Keratinocyte (primary cell): ENCODE results near the gene KCNC2. TPM values are rescaled to one million over a fixed set of nuclear protein-coding genes. Genes with fewer than 3 reads are reported as not detected.
A peak's percentile ranks its signal among the peaks of the same experiment; 100 is the strongest.

Source experiments
- DNase-seq: peaks from one replicate; pipeline ENCODE4 v3.0.0-alpha.2; 2011; ENCODE audit warnings: low read depth, missing footprints, low spot score
- FAIRE-seq: peaks from 2 replicates; lab custom pipeline; 2011; peaks lifted over from hg19 to GRCh38; lab: Jason Lieb, UNC
- H2AFZ ChIP-seq: 2 replicates; pipeline ENCODE4 v1.6.0; 2012; ENCODE audit warnings: low read length, control low read depth, inconsistent platforms; ENCODE audit not compliant: control insufficient read depth
- H3K27ac ChIP-seq: 2 replicates; pipeline ENCODE4 v1.5.1; 2011; ENCODE audit warnings: low read length; ENCODE audit not compliant: control insufficient read depth, insufficient read depth
- H3K27me3 ChIP-seq: 3 replicates; pipeline ENCODE4 v1.6.0; 2011; ENCODE audit warnings: low read length; ENCODE audit not compliant: control insufficient read depth, insufficient read depth; ENCODE audit errors: extremely low read depth
- H3K36me3 ChIP-seq, 2 experiments: 2 replicates in 1 of 2; 3 replicates in 1 of 2; pipeline ENCODE4 v1.5.1; 2011; ENCODE audit warnings: low read length in 2 of 2, mild to moderate bottlenecking in 1 of 2; ENCODE audit not compliant: control insufficient read depth in 2 of 2, insufficient read depth in 2 of 2; ENCODE audit errors: extremely low read depth in 1 of 2
- H3K4me1 ChIP-seq: 3 replicates; pipeline ENCODE4 v1.5.1; 2011; ENCODE audit warnings: low read length; ENCODE audit not compliant: control insufficient read depth, insufficient read depth; ENCODE audit errors: extremely low read depth
- H3K4me2 ChIP-seq: 3 replicates; pipeline ENCODE4 v1.6.0; 2011; ENCODE audit warnings: low read depth, low read length; ENCODE audit not compliant: control insufficient read depth, insufficient read depth; ENCODE audit errors: extremely low read depth
- H3K4me3 ChIP-seq, 3 experiments: fragments of 200-600 bp in 1 of 3; sonication (generic) in 1 of 3; 2 replicates in 2 of 3; 3 replicates in 1 of 3; pipeline ENCODE4 v1.5.1; 2011 to 2016; ENCODE audit warnings: low read length in 3 of 3, mild to moderate bottlenecking in 3 of 3, control low read depth in 2 of 3, inconsistent platforms in 1 of 3, low read depth in 1 of 3, mixed read lengths in 1 of 3, mixed run types in 1 of 3, moderate library complexity in 1 of 3; ENCODE audit not compliant: control insufficient read depth in 2 of 3, insufficient read depth in 2 of 3; ENCODE audit errors: extremely low read depth in 1 of 3
- H3K79me2 ChIP-seq: 2 replicates; pipeline ENCODE4 v1.6.0; 2012; ENCODE audit warnings: low read length; ENCODE audit not compliant: control insufficient read depth, insufficient read depth
- H3K9ac ChIP-seq: 3 replicates; pipeline ENCODE4 v1.6.0; 2011; ENCODE audit warnings: low read length; ENCODE audit not compliant: control insufficient read depth, insufficient read depth; ENCODE audit errors: extremely low read depth
- H3K9me1 ChIP-seq: 3 replicates; pipeline ENCODE4 v1.6.0; 2011; ENCODE audit warnings: low read length; ENCODE audit not compliant: control insufficient read depth, insufficient read depth; ENCODE audit errors: extremely low read depth
- H3K9me3 ChIP-seq: 2 replicates; pipeline ENCODE4 v1.5.1; 2012; ENCODE audit warnings: low read depth, low read length; ENCODE audit not compliant: control insufficient read depth
- H4K20me1 ChIP-seq: 3 replicates; pipeline ENCODE4 v1.6.0; 2011; ENCODE audit warnings: low read length; ENCODE audit not compliant: control insufficient read depth, insufficient read depth; ENCODE audit errors: extremely low read depth
- EZH2 ChIP-seq: IDR thresholded peaks from one replicate; pipeline ENCODE4 v1.6.1; 2012; ENCODE audit warnings: inconsistent platforms, mild to moderate bottlenecking, low read length, moderate library complexity
- dilution Hi-C: fragments of 300-500 bp; cut with MboI; formaldehyde crosslinking; loops from one replicate; pipeline ENCODE4 v1.7.0; 2020; ENCODE audit warnings: low sequenced_read_pairs; ENCODE audit not compliant: extremely low pct_ligation_motif_present
- polyA plus RNA-seq, 5 experiments: library from polyadenylated mRNA; depleted of rRNA in 3 of 5; stranded (reverse) in 3 of 5; stranded (forward) in 1 of 5; unstranded in 1 of 5; fragments of >200 nt; gene quantifications; 1 replicate in 1 of 5; 2 replicates in 3 of 5; 3 replicates in 1 of 5; pipeline versions ENCODE4 v1.2.1 to v1.2.3, GENCODE V29; 2011 to 2012; ENCODE audit warnings: missing spikeins in 2 of 5, low read depth in 1 of 5, low replicate concordance in 1 of 5
- TF ChIP-seq, protein P1 (sequence below), 3 experiments: IDR thresholded peaks in 1 of 3; conservative IDR thresholded peaks in 1 of 3; optimal IDR thresholded peaks in 1 of 3; 2 replicates in 2 of 3; 3 replicates in 1 of 3; pipeline versions ENCODE3 to v1.5.1; 2011; ENCODE audit warnings: low read length in 3 of 3, mild to moderate bottlenecking in 3 of 3, moderate library complexity in 2 of 3, control low read depth in 1 of 3, inconsistent platforms in 1 of 3; ENCODE audit not compliant: insufficient read depth in 2 of 3; ENCODE audit errors: extremely low read depth in 1 of 3

KCNC2 gene
- polyA plus RNA-seq, 1 donor (not counting 4 experiments of a cell fraction or from before 2014, with no cell fraction given): not detected

DNA sequence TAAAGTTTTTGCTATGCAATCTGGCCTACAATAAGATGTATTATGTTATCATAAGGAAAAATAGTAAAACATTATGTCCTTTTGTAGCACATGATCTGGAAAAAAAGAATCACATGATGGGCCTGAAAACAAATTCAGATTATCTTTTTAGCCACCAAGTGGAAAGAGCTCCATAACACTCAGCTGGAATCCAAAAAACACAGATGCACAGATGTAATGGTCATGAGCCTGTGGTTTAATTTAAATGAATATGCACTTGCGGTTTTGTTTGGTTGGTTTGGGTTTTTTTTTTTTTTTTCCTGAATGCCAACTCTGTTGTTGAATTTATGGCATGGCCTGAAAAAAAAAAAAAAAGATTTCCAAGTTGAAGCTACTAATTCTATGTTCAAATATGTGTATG is 4.1 kb downstream of the KCNC2 start:
- Histone ChIP-seq H3K4me2 (no peak overlapping the region), H4K20me1 (no peaks in the 10 kb centered on the region), H3K27ac (no peak overlapping the region), H3K4me3 (no peak overlapping the region), H3K9me3 (no peaks in the 10 kb centered on the region), H3K27me3 (peaks cover 38% of the 10 kb centered on the region), H2AFZ (no peak overlapping the region), H3K9me1 (no peaks in the 10 kb centered on the region), H3K9ac (no peak overlapping the region), H3K79me2 (no peaks in the 10 kb centered on the region), H3K36me3 (no peaks in the 10 kb centered on the region), H3K4me1 (no peaks in the 10 kb centered on the region)
- TF ChIP-seq, protein P1, sequence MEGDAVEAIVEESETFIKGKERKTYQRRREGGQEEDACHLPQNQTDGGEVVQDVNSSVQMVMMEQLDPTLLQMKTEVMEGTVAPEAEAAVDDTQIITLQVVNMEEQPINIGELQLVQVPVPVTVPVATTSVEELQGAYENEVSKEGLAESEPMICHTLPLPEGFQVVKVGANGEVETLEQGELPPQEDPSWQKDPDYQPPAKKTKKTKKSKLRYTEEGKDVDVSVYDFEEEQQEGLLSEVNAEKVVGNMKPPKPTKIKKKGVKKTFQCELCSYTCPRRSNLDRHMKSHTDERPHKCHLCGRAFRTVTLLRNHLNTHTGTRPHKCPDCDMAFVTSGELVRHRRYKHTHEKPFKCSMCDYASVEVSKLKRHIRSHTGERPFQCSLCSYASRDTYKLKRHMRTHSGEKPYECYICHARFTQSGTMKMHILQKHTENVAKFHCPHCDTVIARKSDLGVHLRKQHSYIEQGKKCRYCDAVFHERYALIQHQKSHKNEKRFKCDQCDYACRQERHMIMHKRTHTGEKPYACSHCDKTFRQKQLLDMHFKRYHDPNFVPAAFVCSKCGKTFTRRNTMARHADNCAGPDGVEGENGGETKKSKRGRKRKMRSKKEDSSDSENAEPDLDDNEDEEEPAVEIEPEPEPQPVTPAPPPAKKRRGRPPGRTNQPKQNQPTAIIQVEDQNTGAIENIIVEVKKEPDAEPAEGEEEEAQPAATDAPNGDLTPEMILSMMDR (optimal IDR thresholded peaks at IDR 0.05 in 1 of 3, IDR thresholded peaks at IDR 0.05 in 1 of 3, conservative IDR thresholded peaks at IDR 0.05 in 1 of 3; ENCODE audit: extremely low read depth in 1 of 3, insufficient read depth in 2 of 3, low read length in 3 of 3): no peak
- DNase-seq (no peak), FAIRE-seq (no peak)
- dilution Hi-C loops: no loop called here

DNA sequence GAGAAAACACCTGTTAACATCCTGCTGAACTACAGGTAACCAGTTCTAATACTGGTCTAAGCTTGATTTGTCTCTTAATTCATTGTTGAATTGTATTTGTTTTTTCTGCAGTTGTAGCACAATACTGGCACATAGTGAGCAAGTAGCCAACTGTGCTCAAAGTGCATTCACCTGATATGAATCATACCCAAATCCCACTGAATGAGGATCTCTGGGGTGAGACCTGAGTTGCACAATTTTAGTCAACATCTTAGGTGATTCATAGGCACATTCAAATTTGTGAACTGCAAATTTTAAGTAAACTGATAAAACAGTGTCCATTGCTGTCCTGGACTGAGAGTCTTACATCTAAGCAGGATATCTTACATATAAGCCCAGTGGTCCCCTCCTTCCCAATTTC is 12.8 kb downstream of the KCNC2 start:
- Histone ChIP-seq H3K36me3 (no peaks in the 10 kb centered on the region), H3K79me2 (no peaks in the 10 kb centered on the region), H3K27me3 (no peaks in the 10 kb centered on the region), H3K9ac (no peak overlapping the region), H2AFZ (no peak overlapping the region), H3K4me3 (no peak overlapping the region), H4K20me1 (no peaks in the 10 kb centered on the region), H3K9me3 (no peaks in the 10 kb centered on the region), H3K9me1 (no peaks in the 10 kb centered on the region), H3K4me1 (peaks cover 10% of the 10 kb centered on the region), H3K4me2 (no peak overlapping the region), H3K27ac (no peak overlapping the region)
- peak; percentile 45 for DNase-seq
- no peak for TF ChIP-seq EZH2
- TF ChIP-seq, protein P1 (optimal IDR thresholded peaks at IDR 0.05 in 1 of 3, IDR thresholded peaks at IDR 0.05 in 1 of 3, conservative IDR thresholded peaks at IDR 0.05 in 1 of 3; ENCODE audit: extremely low read depth in 1 of 3, insufficient read depth in 2 of 3, low read length in 3 of 3): no peak
- dilution Hi-C loops: no loop called here
- peak; percentile 69 for FAIRE-seq
